Fibroblast of lung (primary cell): ENCODE data around the gene FCHSD1. TPM values are rescaled to one million over a fixed set of nuclear protein-coding genes. Genes with fewer than 3 reads are reported as not detected.

Experiments used
- DNase-seq, 2 donors: peaks; one replicate each; pipeline versions ENCODE4 v3.0.0 to v3.0.0-alpha.2; 2010; ENCODE audit warnings: low read depth in 2 of 2
- H2AFZ ChIP-seq: 2 replicates; pipeline ENCODE4 v1.5.1; 2012; ENCODE audit warnings: low read length, control low read depth, inconsistent platforms
- H3K27ac ChIP-seq: 2 replicates; pipeline ENCODE4 v1.5.1; 2011; ENCODE audit warnings: low read length, control low read depth; ENCODE audit not compliant: insufficient read depth
- H3K27me3 ChIP-seq: 2 replicates; pipeline ENCODE4 v1.5.1; 2011; ENCODE audit warnings: mild to moderate bottlenecking, low read length; ENCODE audit not compliant: control insufficient read depth, insufficient read depth
- H3K36me3 ChIP-seq: 2 replicates; pipeline ENCODE4 v1.5.1; 2011; ENCODE audit warnings: low read length; ENCODE audit not compliant: control insufficient read depth, insufficient read depth
- H3K4me1 ChIP-seq: 2 replicates; pipeline ENCODE4 v1.5.1; 2011; ENCODE audit warnings: low read length; ENCODE audit not compliant: control insufficient read depth, insufficient read depth; ENCODE audit errors: extremely low read depth
- H3K4me2 ChIP-seq: 2 replicates; pipeline ENCODE4 v1.5.1; 2011; ENCODE audit warnings: low read length, control low read depth; ENCODE audit not compliant: insufficient read depth; ENCODE audit errors: extremely low read depth
- H3K4me3 ChIP-seq, 4 experiments: fragments of 200-600 bp in 1 of 4; sonication (generic) in 1 of 4; replicated peaks in 1 of 4; 2 replicates each; pipeline ENCODE4 v1.5.1; 2011 to 2016; ENCODE audit warnings: low read length in 4 of 4, low read depth in 3 of 4, mild to moderate bottlenecking in 3 of 4, control low read depth in 2 of 4, inconsistent platforms in 1 of 4, mixed read lengths in 1 of 4; ENCODE audit not compliant: insufficient read depth in 1 of 4; ENCODE audit errors: control extremely low read depth in 1 of 4
- H3K79me2 ChIP-seq: 2 replicates; pipeline ENCODE4 v1.5.1; 2012; ENCODE audit warnings: mild to moderate bottlenecking, low read length, inconsistent platforms; ENCODE audit not compliant: control insufficient read depth, insufficient read depth
- H3K9ac ChIP-seq: 2 replicates; pipeline ENCODE4 v1.5.1; 2011; ENCODE audit warnings: mild to moderate bottlenecking, low read length, control low read depth; ENCODE audit not compliant: insufficient read depth
- H3K9me3 ChIP-seq: 2 replicates; pipeline ENCODE4 v1.5.1; 2012; ENCODE audit warnings: low read depth, low read length; ENCODE audit not compliant: control insufficient read depth, insufficient read depth
- H4K20me1 ChIP-seq: 2 replicates; pipeline ENCODE4 v1.5.1; 2011; ENCODE audit warnings: low read length; ENCODE audit not compliant: control insufficient read depth, insufficient read depth; ENCODE audit errors: extremely low read depth
- CTCF ChIP-seq, 2 donors: IDR thresholded peaks in 1 of 2; conservative IDR thresholded peaks in 1 of 2; 1 replicate in 1 of 2; 2 replicates in 1 of 2; pipeline ENCODE4 v1.5.1; 2011 to 2012; ENCODE audit warnings: low read length in 2 of 2, control low read depth in 1 of 2, inconsistent platforms in 1 of 2, low read depth in 1 of 2, mild to moderate bottlenecking in 1 of 2
- EZH2 ChIP-seq: IDR thresholded peaks from 2 replicates; pipeline ENCODE4 v1.5.1; 2012; ENCODE audit warnings: low read length, control low read depth, mild to moderate bottlenecking; ENCODE audit errors: missing control alignments
- polyA plus RNA-seq, 2 donors: library from polyadenylated mRNA; depleted of rRNA in 1 of 2; stranded (reverse) in 1 of 2; unstranded in 1 of 2; fragments of >200 nt; gene quantifications; 2 replicates each; pipeline ENCODE4 v1.2.1, GENCODE V29; 2011 to 2012; ENCODE audit warnings: missing spikeins in 1 of 2
- total RNA-seq: library from RNA; depleted of rRNA; stranded (reverse); fragments of >200 nt; gene quantifications from 2 replicates; pipeline ENCODE4 v1.2.1, GENCODE V29; 2014

The FCHSD1 gene
- total and polyA plus RNA-seq, 2 donors (not counting 1 experiment from before 2014, with no cell fraction given) = 19.1 to 25.6 TPM

GRCh38 chr5:141695627-141696215 lies 44.5 kb upstream of the FCHSD1 start:
- Histone ChIP-seq H3K36me3 (no peaks in the 10 kb centered on the region), H3K9ac (no peak overlapping the region), H3K9me3 (no peaks in the 10 kb centered on the region), H2AFZ (no peak overlapping the region), H3K79me2 (no peaks in the 10 kb centered on the region), H3K4me3 (no peak overlapping the region), H3K27me3 (peaks cover 43% of the 10 kb centered on the region), H3K4me1 (no peaks in the 10 kb centered on the region), H3K27ac (no peak overlapping the region), H4K20me1 (no peaks in the 10 kb centered on the region), H3K4me2 (no peak overlapping the region)
- DNase-seq = peak in 1 of 2 donors; percentile 49
- no peak for TF ChIP-seq CTCF (conservative IDR thresholded peaks at IDR 0.05 in 1 of 2, IDR thresholded peaks at IDR 0.05 in 1 of 2; ENCODE audit: low read depth in 1 of 2, low read length in 2 of 2)
- no peak for TF ChIP-seq EZH2

- Histone ChIP-seq H3K9me3 (no peaks in the 10 kb centered on the region), H3K79me2 (no peaks in the 10 kb centered on the region), H3K36me3 (no peaks in the 10 kb centered on the region), H3K4me2 (no peak overlapping the region), H3K4me1 (no peaks in the 10 kb centered on the region), H3K27me3 (peaks cover 43% of the 10 kb centered on the region), H3K9ac (no peak overlapping the region), H2AFZ (no peak overlapping the region), H4K20me1 (no peaks in the 10 kb centered on the region), H3K27ac (no peak overlapping the region), H3K4me3 (no peak overlapping the region)
- no peak for DNase-seq
- no peak for TF ChIP-seq EZH2
- no peak for TF ChIP-seq CTCF (conservative IDR thresholded peaks at IDR 0.05 in 1 of 2, IDR thresholded peaks at IDR 0.05 in 1 of 2; ENCODE audit: low read depth in 1 of 2, low read length in 2 of 2)
These were observed 43.3 kb upstream of the FCHSD1 start for GRCh38 chr5:141694479-141694878.

DNA sequence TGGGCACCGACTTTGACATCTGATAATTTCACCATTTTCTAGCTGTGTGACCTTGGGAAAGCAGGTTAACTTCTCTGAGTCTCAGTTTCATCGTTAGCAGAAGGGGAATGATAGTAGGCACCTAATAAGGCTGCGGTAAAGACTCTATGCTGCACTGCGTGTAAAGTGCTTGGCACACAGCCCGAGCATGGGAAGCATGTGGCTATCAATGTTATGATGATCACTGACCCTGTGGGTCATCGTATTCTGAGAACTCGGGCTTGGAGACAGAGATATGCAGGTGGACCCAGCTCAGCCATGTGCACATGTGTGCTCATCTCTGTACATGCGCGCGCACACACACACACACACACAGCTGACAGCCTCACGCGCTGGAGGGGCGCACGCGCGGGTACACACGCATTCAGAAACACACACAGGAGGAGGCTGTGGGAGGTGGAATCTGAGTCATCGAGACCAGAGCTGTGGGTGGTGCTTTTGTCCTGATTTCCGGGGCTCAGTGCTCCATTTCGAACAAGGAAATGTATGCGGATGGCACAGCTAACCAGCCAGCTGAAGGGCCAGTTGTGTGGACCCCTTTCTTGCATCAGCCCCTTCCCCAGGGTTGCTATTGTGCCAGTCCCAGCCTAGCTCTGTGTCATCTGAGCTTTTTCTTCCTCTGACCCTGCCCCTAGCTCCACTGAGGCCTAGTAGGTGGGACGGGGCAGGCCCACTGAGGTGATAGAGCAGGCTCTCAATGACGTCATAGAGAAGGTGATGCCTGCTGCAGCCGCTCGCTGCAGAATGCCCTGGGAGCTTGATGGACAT lies 41.9 kb upstream of the FCHSD1 start:
- Histone ChIP-seq H3K9ac (no peak overlapping the region), H3K9me3 (no peaks in the 10 kb centered on the region), H3K27me3 (peaks cover 45% of the 10 kb centered on the region), H3K4me2 (no peak overlapping the region), H3K79me2 (no peaks in the 10 kb centered on the region), H4K20me1 (no peaks in the 10 kb centered on the region), H3K4me1 (no peaks in the 10 kb centered on the region), H3K27ac (no peak overlapping the region), H3K36me3 (no peaks in the 10 kb centered on the region), H2AFZ (no peak overlapping the region), H3K4me3 (no peak overlapping the region)
- DNase-seq = peak; percentile 11 to 69
- TF ChIP-seq CTCF (conservative IDR thresholded peaks at IDR 0.05 in 1 of 2, IDR thresholded peaks at IDR 0.05 in 1 of 2; ENCODE audit: low read depth in 1 of 2, low read length in 2 of 2) = no peak
- no peak for TF ChIP-seq EZH2
